HG02852 (cell line): ENCODE measurements around the gene IMMT.

Source experiments
- ATAC-seq: cut with Tn5 transposase; IDR thresholded peaks from one replicate; pipeline ENCODE4 v1.9.1; 2021; ENCODE audit warnings: mild to moderate bottlenecking, moderate library complexity; ENCODE audit not compliant: unreplicated experiment

The IMMT gene

GRCh38 chr2:86226636-86227520 is 31.6 kb upstream of the IMMT start:
- ATAC-seq: no peak

DNA sequence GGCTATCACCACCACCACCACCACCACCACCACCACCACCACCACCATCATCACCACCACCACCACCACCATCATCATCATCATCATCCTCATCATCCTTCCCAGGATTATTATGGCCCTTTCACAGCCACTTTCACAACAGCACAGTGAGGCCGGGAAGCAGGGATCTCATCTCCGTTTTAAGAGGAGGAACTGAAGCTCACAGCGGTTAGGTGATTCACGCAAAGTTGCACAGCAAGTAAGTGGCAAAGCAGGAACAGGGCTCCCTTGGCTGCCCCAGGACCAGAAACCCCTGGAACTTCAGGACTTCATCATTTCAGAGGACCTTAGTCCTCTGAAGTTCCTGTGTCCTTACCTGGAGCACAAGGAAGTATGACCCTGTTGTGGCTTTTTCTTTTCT is 30.8 kb upstream of the IMMT start:
- no peak for ATAC-seq

- peak; percentile 64 for ATAC-seq
These were observed 30.3 kb upstream of the IMMT start for GRCh38 chr2:86225581-86225980.

DNA sequence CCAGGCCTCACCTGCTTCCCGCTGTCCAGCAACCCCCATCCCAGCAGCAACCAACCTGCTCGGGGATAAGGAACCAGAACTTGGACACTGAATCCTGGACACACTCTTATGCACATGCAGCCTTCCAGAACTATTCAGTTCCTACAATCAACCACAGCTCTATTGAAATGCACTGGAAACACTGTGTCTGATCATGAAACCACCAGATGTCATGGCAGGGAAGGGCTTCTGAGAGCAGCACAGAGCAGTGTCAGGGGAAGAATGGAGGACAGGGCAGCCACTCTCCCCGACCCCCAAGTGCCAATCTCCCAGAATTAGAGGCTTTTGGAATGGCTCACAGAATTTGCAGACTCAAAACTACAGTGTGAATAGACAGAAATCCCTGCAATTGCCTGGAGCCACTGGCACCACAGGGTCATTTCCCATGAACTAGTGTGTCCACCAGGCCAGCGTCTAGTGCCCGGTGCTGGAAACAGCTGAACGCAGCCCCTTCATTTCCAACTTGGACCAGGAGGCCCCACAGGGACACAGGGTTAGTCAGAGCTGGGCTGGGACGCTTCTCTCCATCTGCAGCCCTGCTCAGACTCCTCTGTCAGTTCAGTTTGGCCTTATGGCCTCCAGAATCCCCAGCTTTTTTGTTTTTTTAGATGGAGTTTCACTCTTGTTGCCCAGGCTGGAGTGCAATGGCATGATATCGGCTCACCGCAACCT is 29.5 kb upstream of the IMMT start:
- no peak for ATAC-seq

DNA sequence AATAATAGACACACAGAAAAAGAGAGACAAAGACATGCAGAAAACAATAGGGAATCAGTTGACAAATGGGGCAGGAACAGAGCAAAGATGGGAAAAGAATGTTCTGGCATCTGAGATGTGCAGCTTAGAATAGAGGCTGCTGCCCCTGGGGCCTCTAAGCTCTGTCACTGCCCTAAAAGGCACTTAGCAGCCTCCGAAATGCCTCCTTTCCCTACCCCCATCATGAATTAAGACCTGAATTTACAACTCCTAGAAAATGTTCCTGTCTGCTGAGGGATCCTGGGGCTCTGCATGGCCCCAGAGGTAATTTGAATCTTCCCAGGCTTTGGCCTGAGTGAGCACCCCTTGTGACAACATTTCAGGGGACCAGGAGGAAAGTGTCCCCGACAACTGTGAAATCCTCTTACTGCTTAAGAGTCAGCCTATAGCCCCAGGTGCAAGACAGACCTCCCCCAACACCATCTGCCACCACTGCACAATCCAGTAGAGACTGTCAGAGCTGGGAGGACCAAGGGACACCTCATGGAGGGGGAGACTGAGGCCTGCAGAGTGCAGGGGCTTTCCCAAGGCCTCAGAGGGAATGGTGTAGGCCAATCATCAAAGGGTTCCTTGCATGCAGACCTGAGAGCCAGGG is 28.8 kb upstream of the IMMT start:
- ATAC-seq: no peak

DNA sequence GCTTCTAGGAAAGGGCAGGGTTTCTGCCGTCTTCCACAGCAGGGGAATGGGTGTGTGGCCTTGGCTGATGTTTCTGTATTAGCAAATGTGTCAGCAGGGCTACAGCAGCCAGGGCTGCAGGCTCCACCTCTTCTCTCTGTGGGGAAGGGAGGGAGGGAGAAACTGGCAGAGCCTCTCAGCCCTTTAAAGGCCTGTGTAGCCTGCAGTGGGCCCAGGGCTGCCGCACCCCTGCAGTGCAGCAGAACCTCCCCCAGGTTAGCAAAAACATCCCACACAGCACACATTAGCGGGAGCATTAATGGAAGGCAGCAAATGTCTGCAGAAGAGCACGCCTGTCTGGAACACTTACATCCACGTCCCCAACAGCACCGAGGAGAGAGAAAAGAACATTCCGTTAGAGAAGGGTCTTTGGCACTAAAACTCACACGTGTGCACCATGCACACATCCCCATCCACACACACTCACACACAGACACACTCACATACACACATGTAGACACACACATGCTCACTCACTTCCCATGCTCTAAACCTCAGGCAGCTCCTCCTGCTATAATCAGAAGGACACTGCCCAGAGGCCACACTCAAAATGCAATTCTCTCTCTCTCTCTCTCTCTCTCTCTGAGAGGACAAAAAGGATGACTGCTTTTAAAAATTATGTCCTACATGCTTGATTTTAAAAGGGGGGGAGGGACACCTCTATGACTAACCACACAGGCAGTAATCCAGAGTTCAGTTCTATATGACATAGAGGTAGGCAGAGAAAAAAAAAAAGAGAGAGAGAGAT is 28.1 kb upstream of the IMMT start:
- ATAC-seq: no peak

- ATAC-seq: no peak
These were observed 25.9 kb upstream of the IMMT start for GRCh38 chr2:86221066-86221684.

- ATAC-seq: no peak
These were observed 24.6 kb upstream of the IMMT start for GRCh38 chr2:86219896-86220295.

DNA sequence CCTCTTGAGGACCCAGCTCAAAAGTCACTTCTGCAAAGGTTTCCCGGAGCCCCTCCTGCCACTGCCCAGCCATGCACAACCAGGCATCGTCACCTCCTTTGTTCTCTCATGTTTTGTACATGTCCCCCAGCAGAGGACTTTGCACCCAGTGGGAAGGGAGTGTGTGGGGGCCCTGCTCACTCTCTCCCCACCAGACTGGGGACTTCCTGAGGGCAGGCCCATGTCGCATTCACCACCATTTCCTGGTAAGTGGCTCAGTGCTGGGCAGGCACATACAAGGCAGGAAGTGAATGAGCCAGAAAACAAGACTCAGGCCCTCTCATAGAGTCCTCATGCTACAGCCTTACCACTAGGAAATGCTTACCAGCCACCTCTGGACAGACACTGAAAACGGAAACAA is 22.9 kb upstream of the IMMT start:
- ATAC-seq: no peak

DNA sequence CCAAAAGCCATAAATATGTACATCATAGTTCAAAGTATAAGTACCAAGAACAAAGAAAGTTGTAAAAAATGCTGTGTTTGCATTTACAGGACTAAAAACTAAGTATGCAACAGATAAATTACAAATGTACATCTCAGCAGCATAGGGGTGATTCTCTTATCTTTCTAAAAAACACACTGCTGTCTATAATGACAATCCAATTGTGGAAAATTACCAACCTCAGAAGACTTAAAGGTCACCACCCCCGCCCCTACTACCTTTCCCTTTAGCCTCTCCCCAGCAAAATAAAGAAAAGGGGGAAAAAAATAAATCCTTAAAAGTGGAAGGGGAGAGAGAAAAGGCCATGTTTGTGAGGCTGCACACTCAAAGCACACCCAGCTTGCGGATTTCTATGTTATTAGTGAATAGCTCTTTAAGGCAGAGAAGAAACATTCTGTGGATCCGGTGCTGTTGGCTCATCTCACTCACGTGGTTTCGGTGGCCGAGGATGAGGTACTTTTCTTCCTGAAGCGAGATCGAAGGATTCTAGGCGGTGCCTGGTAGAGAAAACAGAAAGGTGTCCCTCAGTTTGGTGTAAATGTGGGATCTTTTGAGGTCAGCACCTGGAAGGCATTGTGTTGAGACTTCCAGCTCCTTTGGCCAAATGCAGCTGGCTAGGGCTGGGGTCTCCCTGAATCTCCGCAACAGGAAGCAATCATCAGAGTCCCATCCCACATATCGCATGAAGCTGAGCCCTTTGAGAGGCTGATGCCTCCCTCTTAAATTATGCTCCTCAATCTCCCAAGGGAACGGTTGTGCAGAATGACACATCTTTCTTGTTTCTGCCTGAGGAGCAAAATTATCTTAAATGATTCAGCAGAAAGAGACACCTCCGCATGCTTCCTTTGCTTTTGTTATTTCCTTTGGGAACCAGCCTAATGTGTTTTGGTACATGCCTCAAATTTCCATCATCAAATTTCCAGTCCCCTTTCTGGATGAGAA is 21.6 kb upstream of the IMMT start:
- ATAC-seq: no peak

DNA sequence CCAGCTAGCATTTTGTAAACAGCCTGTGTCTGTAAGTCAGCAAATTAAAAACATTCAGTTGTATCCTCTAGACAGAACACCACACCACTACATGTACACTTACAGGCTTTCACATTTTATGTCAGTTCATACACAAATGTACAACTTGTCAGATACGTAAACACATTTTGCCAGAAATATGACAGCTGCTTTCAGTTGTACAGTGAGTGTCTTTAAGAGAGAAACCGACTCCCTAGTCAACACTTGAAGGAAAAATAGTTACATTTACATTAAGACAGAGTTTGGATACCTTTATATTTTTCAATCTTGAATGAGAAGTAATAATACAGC is 19.2 kb upstream of the IMMT start:
- no peak for ATAC-seq

- no peak for ATAC-seq
These were observed 18.6 kb upstream of the IMMT start for GRCh38 chr2:86213699-86214502.

- no peak for ATAC-seq
These were observed 17.8 kb upstream of the IMMT start for GRCh38 chr2:86213056-86213455.

GRCh38 chr2:86211796-86212188 is 16.5 kb upstream of the IMMT start:
- no peak for ATAC-seq

DNA sequence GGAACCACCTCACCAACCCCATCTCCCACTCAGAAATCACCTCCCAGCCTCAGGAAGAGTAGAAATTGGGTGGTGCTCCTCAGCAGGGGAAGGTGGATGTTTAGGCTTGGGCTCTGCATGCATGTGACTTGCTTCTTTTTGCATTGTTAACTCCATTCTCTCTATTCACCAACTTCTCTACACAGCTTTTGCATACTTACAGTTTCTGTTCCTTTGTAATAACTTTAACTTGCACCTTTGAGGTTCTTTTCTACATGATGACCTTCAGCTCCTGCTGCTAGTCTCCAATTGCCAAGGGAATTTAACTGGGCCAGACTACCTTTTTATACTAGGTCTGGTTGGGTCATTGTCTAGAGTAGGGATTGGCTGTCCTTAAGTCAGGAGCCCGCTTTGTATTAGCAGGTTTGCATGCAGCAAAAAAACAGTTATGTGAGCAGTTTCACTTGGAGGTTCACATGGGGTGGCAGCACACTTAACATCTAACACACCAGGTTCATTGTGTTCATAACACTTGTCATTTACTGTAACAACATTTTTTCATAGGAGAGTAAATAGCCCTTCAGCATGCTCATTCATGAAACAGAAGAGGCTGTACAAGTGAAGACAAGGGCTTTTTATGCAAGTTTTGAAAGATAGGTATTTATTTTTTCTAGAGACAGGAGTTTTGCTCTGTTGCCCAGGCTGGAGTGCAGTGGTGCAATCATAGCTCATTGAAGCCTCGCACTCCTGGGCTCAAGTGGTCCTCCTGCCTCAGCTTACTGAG is 16.0 kb upstream of the IMMT start:
- ATAC-seq: peak; percentile 68

DNA sequence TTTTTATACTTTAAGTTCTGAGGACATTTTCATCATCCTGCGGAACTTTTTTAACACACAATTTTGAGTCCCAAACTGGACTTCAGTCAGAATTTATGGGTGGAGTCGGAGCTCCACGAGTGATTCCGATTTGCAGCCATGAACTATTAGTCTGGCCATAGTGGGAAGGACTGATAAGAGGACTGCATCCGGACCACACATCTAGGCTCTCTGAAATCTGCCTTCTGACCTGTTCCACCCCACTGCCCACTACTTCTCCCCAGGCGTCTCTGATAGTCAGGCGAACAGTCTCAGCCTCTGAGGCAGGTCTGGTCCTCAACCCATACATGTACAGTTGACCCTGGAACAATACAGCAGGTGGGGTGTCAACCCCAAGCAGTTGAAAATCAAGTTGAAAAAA is 9.2 kb upstream of the IMMT start:
- ATAC-seq: no peak

DNA sequence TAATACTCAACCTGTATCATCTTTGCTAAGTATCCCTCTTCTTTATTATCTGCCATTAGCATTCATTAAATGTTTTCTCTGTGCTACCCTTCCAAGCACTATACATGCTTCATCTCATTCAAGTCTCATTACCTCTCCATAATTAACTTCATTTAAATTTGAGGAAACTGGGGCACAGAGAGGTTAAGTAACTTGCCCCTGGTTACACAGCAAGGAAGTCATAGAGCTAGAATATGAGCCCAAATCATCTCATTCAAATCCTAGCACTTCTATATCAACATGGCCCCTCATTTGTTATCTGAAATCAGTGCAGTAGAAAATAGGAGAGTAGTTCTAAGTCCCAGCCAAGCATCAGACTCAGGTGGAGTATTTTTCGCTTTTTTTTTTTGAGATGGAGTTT is 8.4 kb upstream of the IMMT start:
- no peak for ATAC-seq

- ATAC-seq: no peak
These were observed 7.4 kb upstream of the IMMT start for GRCh38 chr2:86202702-86203101.
